ENCODE results near the gene HEATR3. TPM values are rescaled to one million over a fixed set of nuclear protein-coding genes. Genes with fewer than 3 reads are reported as not detected.

Gene HEATR3
- total and polyA plus RNA-seq, 2 of the 8 experiments (the other 6 are each of a cell fraction or from before 2014, with no cell fraction given): 13.0 to 29.2 TPM

GRCh38 chr16:50121721-50122445 lies 56.1 kb downstream of the HEATR3 start:
- H3K9me3 ChIP-seq (ENCODE audit: insufficient read depth in 2 of 2, low read depth in 1 of 2, low read length in 1 of 2): no peaks in the 10 kb centered on the region
- H3K18ac ChIP-seq (ENCODE audit: extremely low read depth, low read length): no peak overlapping the region
- H3K79me2 ChIP-seq (ENCODE audit: control insufficient read depth in 1 of 2, insufficient read depth in 2 of 2, low read length in 2 of 2): no peaks in the 10 kb centered on the region
- no peaks in the 10 kb centered on the region for H3K79me1 ChIP-seq (ENCODE audit: low read depth, low read length)
- no peak overlapping the region for H2BK5ac ChIP-seq (ENCODE audit: low read depth, low read length)
- H3K4me3 ChIP-seq (ENCODE audit: extremely low read depth in 1 of 4, insufficient read depth in 2 of 4, low read depth in 3 of 4, low read length in 4 of 4): no peak overlapping the region
- H3K4ac ChIP-seq (replicated peaks; ENCODE audit: insufficient read length, low read depth, low read length): no peak overlapping the region
- no peaks in the 10 kb centered on the region for H3K23me2 ChIP-seq (ENCODE audit: low read depth, low read length)
- H3K23ac ChIP-seq (ENCODE audit: insufficient read length): no peak overlapping the region
- FAIRE-seq (no peak), DNase-seq (ENCODE audit: low read depth in 1 of 2, low spot score in 2 of 2) (no peak)
- ChIA-PET CTCF (ENCODE audit: partially characterized antibody) (interaction anchor here (0.5 to 2.7 kb wide), 5 partner anchors 14 to 96 kb away, joined by 3 to 10 read pairs (median 5); partner anchors contain the start of gene CNEP1R1), POLR2A (ENCODE audit: partially characterized antibody) (no interaction called here)
- H3K14ac ChIP-seq (ENCODE audit: insufficient read length): no peak overlapping the region
- H3K9ac ChIP-seq (replicated peaks in 1 of 4; ENCODE audit: extremely low read depth in 1 of 4, low read depth in 3 of 4, low read length in 3 of 4): no peak overlapping the region
- no peak overlapping the region for H3K56ac ChIP-seq (replicated peaks; ENCODE audit: insufficient read length, low read depth, low read length)
- no peak overlapping the region for H2BK15ac ChIP-seq (ENCODE audit: low read length)
- no peaks in the 10 kb centered on the region for H3K27me3 ChIP-seq (replicated peaks in 1 of 4; ENCODE audit: control insufficient read depth in 3 of 4, extremely low read depth in 1 of 4, insufficient read depth in 3 of 4, low read length in 3 of 4)
- no peak overlapping the region; the same call in 1 of the 2 replicates for H4K8ac ChIP-seq (ENCODE audit: extremely low read depth, insufficient read depth, low read length)
- no peak overlapping the region for H2BK120ac ChIP-seq (replicated peaks; ENCODE audit: low read depth, low read length)
- H2BK20ac ChIP-seq (ENCODE audit: low read length): no peak overlapping the region
- H2AK5ac ChIP-seq (ENCODE audit: low read depth, low read length): no peak overlapping the region
- no peaks in the 10 kb centered on the region for H3K36me3 ChIP-seq (ENCODE audit: control insufficient read depth in 2 of 4, insufficient read depth in 4 of 4, low read length in 3 of 4)
- no peak overlapping the region; the same call in 1 of the 2 replicates for H2AFZ ChIP-seq (ENCODE audit: low read length)
- H3K4me2 ChIP-seq (ENCODE audit: insufficient read depth in 1 of 2, low read depth in 2 of 2, low read length in 2 of 2): no peak overlapping the region
- no peak overlapping the region for H4K91ac ChIP-seq (replicated peaks; ENCODE audit: insufficient read length, low read length)
- no peak overlapping the region for H2BK12ac ChIP-seq (ENCODE audit: low read depth, low read length)
- H4K5ac ChIP-seq (ENCODE audit: insufficient read length, low read depth, low read length): no peak overlapping the region
- no peak overlapping the region for H3K27ac ChIP-seq (ENCODE audit: low read depth, low read length)
- 73% methylated on average over 14 of the region's 14 CpGs; no CpG with 5 or more reads in 1 of the 2 experiments for WGBS, 2 experiments (ENCODE audit: extremely low coverage in 1 of 2, insufficient coverage in 1 of 2, insufficient read length in 1 of 2, insufficient replicate concordance in 2 of 2, low coverage in 1 of 2, low lambda C conversion rate in 2 of 2, missing lambda C conversion rate in 1 of 2)
- H3K4me1 ChIP-seq (replicated peaks in 1 of 4; ENCODE audit: control insufficient read depth in 3 of 4, insufficient read depth in 4 of 4, low read length in 3 of 4): peaks cover 0 to 3% (median 1%) of the 10 kb centered on the region in 4 experiments; a peak in 3 of 7 replicates
- H4K20me1 ChIP-seq (replicated peaks in 1 of 2; ENCODE audit: control insufficient read depth in 1 of 2, insufficient read depth in 2 of 2, low read length in 2 of 2): no peaks in the 10 kb centered on the region
- no peak for TF ChIP-seq TBP (IDR thresholded peaks at IDR 0.05; ENCODE audit: low read depth, low read length)
- no peak for TF ChIP-seq CBX8 (IDR thresholded peaks at IDR 0.05; ENCODE audit: borderline replicate concordance, low read depth, low read length)
- no peak for TF ChIP-seq GABPA (IDR thresholded peaks at IDR 0.05; ENCODE audit: borderline replicate concordance, insufficient read depth, low read length)
- TF ChIP-seq POLR2A (IDR thresholded peaks at IDR 0.05; ENCODE audit: control extremely low read depth in 1 of 2, low read depth in 2 of 2, low read length in 2 of 2): no peak
- TF ChIP-seq CREB1 (IDR thresholded peaks at IDR 0.05): no peak
- TF ChIP-seq EGR1 (IDR thresholded peaks at IDR 0.05; ENCODE audit: borderline replicate concordance, low read depth, low read length): no peak
- TF ChIP-seq NRF1 (IDR thresholded peaks at IDR 0.05; ENCODE audit: low read depth, low read length): no peak
- no peak for TF ChIP-seq RAD21 (IDR thresholded peaks at IDR 0.05 in 1 of 2, conservative IDR thresholded peaks at IDR 0.05 in 1 of 2; ENCODE audit: low read depth in 2 of 2, low read length in 2 of 2)
- TF ChIP-seq SAP30 (IDR thresholded peaks at IDR 0.05; ENCODE audit: insufficient read depth, insufficient replicate concordance, low read length): no peak
- no peak for TF ChIP-seq MAX (IDR thresholded peaks at IDR 0.05)
- no peak for TF ChIP-seq RNF2 (IDR thresholded peaks at IDR 0.05; ENCODE audit: borderline replicate concordance, low read depth, low read length, missing control alignments, poor library complexity, severe bottlenecking)
- TF ChIP-seq BRCA1 (IDR thresholded peaks at IDR 0.05; ENCODE audit: low read depth, low read length): no peak
